ENCODE measurements around the gene VMAC.

The VMAC gene

DNA sequence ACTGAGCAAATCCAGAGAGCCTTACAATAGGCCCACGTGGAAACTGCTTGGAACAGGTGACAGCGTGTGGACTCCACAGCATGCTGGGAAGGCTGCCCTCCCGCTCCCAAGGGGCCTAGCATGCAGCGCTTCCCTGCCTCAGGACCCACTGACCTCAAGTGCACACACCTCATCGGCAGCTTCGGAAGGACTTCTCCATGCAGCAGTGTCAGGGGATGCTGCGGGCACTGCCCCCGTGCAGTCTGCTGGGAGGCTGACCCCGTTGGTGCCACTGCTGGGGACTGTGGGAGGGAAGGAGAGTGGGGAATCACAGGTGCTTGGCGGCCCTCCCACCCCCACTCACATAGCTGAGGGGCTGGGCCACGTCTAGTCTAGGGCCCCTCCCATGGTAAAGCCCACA lies 26.6 kb downstream of the VMAC start:
- TF ChIP-seq CTCF (IDR thresholded peaks at IDR 0.05; ENCODE audit: insufficient read depth, low read length, poor library complexity, severe bottlenecking) (no peak), EZH2phosphoT487 (conservative IDR thresholded peaks at IDR 0.05; ENCODE audit: low read length) (no peak)
- Histone ChIP-seq H3K9me3 (ENCODE audit: insufficient read depth, low read length) (no peaks in the 10 kb centered on the region), H3K79me2 (ENCODE audit: insufficient read depth, low read length) (no peaks in the 10 kb centered on the region; the same call in 1 of the 2 replicates), H3K27me3 (ENCODE audit: low read length) (no peaks in the 10 kb centered on the region), H2AFZ (ENCODE audit: low read depth, low read length, severe bottlenecking) (no peak overlapping the region), H3K9ac (ENCODE audit: low read length) (no peak overlapping the region), H3K4me2 (ENCODE audit: low read depth, low read length, poor library complexity, severe bottlenecking) (no peak overlapping the region), H3K9me2 (replicated peaks; ENCODE audit: insufficient read depth, low read length) (no peaks in the 10 kb centered on the region), H3K27ac (ENCODE audit: low read depth, low read length) (no peak overlapping the region), H3F3A (ENCODE audit: insufficient read depth) (no peaks in the 10 kb centered on the region), H3K36me3 (ENCODE audit: low read length) (no peaks in the 10 kb centered on the region), H3K4me3 (ENCODE audit: insufficient read depth, low read length, poor library complexity, severe bottlenecking) (no peak overlapping the region), H4K20me1 (ENCODE audit: low read depth, low read length) (no peaks in the 10 kb centered on the region)

GRCh38 chr19:5932146-5932545 lies 27.5 kb downstream of the VMAC start:
- no peaks in the 10 kb centered on the region for H3K36me3 ChIP-seq (ENCODE audit: low read length)
- H3K9ac ChIP-seq (ENCODE audit: low read length): no peak overlapping the region
- H3K27me3 ChIP-seq (ENCODE audit: low read length): no peaks in the 10 kb centered on the region
- no peak overlapping the region for H3K4me2 ChIP-seq (ENCODE audit: low read depth, low read length, poor library complexity, severe bottlenecking)
- H3K79me2 ChIP-seq (ENCODE audit: insufficient read depth, low read length): no peaks in the 10 kb centered on the region; the same call in 1 of the 2 replicates
- no peaks in the 10 kb centered on the region for H3K9me2 ChIP-seq (replicated peaks; ENCODE audit: insufficient read depth, low read length)
- no peak overlapping the region for H3K4me3 ChIP-seq (ENCODE audit: insufficient read depth, low read length, poor library complexity, severe bottlenecking)
- no peaks in the 10 kb centered on the region for H3F3A ChIP-seq (ENCODE audit: insufficient read depth)
- no peak for TF ChIP-seq EZH2phosphoT487 (conservative IDR thresholded peaks at IDR 0.05; ENCODE audit: low read length)
- TF ChIP-seq CTCF (IDR thresholded peaks at IDR 0.05; ENCODE audit: insufficient read depth, low read length, poor library complexity, severe bottlenecking): no peak
- no peaks in the 10 kb centered on the region for H4K20me1 ChIP-seq (ENCODE audit: low read depth, low read length)
- H3K9me3 ChIP-seq (ENCODE audit: insufficient read depth, low read length): no peaks in the 10 kb centered on the region
- no peak overlapping the region for H3K27ac ChIP-seq (ENCODE audit: low read depth, low read length)
- H2AFZ ChIP-seq (ENCODE audit: low read depth, low read length, severe bottlenecking): no peak overlapping the region

GRCh38 chr19:5932609-5933262 lies 28.1 kb downstream of the VMAC start:
- Histone ChIP-seq H3F3A (ENCODE audit: insufficient read depth) (no peaks in the 10 kb centered on the region), H2AFZ (ENCODE audit: low read depth, low read length, severe bottlenecking) (no peak overlapping the region), H3K27ac (ENCODE audit: low read depth, low read length) (no peak overlapping the region), H3K79me2 (ENCODE audit: insufficient read depth, low read length) (no peaks in the 10 kb centered on the region; the same call in 1 of the 2 replicates), H3K9ac (ENCODE audit: low read length) (no peak overlapping the region), H3K36me3 (ENCODE audit: low read length) (no peaks in the 10 kb centered on the region), H3K9me2 (replicated peaks; ENCODE audit: insufficient read depth, low read length) (no peaks in the 10 kb centered on the region), H3K4me3 (ENCODE audit: insufficient read depth, low read length, poor library complexity, severe bottlenecking) (no peak overlapping the region), H3K4me2 (ENCODE audit: low read depth, low read length, poor library complexity, severe bottlenecking) (no peak overlapping the region), H3K9me3 (ENCODE audit: insufficient read depth, low read length) (no peaks in the 10 kb centered on the region), H4K20me1 (ENCODE audit: low read depth, low read length) (no peaks in the 10 kb centered on the region), H3K27me3 (ENCODE audit: low read length) (no peaks in the 10 kb centered on the region)
- TF ChIP-seq EZH2phosphoT487 (conservative IDR thresholded peaks at IDR 0.05; ENCODE audit: low read length) (no peak), CTCF (IDR thresholded peaks at IDR 0.05; ENCODE audit: insufficient read depth, low read length, poor library complexity, severe bottlenecking) (no peak)
